NCI-H748 (cell line): ENCODE measurements around the gene BRIP1.
A peak's percentile ranks its signal among the peaks of the same experiment; 100 is the strongest.
"Not testable (repeated sequence)": the region's sequence is repeated elsewhere in the genome, so short reads cannot be mapped to it uniquely, and the experiment has no call there.

Experiments used
- DNase-seq: peaks from one replicate; lab custom pipeline; 2025; ENCODE audit not compliant: unreplicated experiment; lab: John Stamatoyannopoulos, UW

The BRIP1 gene

GRCh38 chr17:61670691-61671090 lies 192.6 kb downstream of the BRIP1 start:
- DNase-seq, result no peak

- peak; percentile 93 for DNase-seq
Measured at GRCh38 chr17:61669522-61669921, 193.8 kb downstream of the BRIP1 start.

- no peak for DNase-seq
Measured at GRCh38 chr17:61668486-61668885, 194.8 kb downstream of the BRIP1 start.

GRCh38 chr17:61666406-61667088 lies 196.8 kb downstream of the BRIP1 start:
- not testable (repeated sequence) for DNase-seq

- no peak for DNase-seq
Measured at GRCh38 chr17:61663310-61663709, 200.0 kb downstream of the BRIP1 start.

GRCh38 chr17:61662741-61663140 lies 200.6 kb downstream of the BRIP1 start:
- DNase-seq, result no peak

GRCh38 chr17:61662186-61662585 lies 201.1 kb downstream of the BRIP1 start:
- no peak for DNase-seq

GRCh38 chr17:61660746-61661485 lies 202.4 kb downstream of the BRIP1 start:
- no peak for DNase-seq

GRCh38 chr17:61659437-61659836 lies 203.9 kb downstream of the BRIP1 start:
- DNase-seq, result no peak

- DNase-seq, result no peak
Measured at GRCh38 chr17:61658183-61658582, 205.1 kb downstream of the BRIP1 start.

- no peak for DNase-seq
Measured at GRCh38 chr17:61657338-61657737, 206.0 kb downstream of the BRIP1 start.

- no peak for DNase-seq
Measured at GRCh38 chr17:61656721-61657217, 206.6 kb downstream of the BRIP1 start.

GRCh38 chr17:61650749-61651148 lies 212.6 kb downstream of the BRIP1 start:
- DNase-seq, result no peak

GRCh38 chr17:61648587-61648986 lies 214.7 kb downstream of the BRIP1 start:
- DNase-seq, result no peak

- DNase-seq, result no peak
Measured at GRCh38 chr17:61647047-61647446, 216.3 kb downstream of the BRIP1 start.

- no peak for DNase-seq
Measured at GRCh38 chr17:61646482-61646881, 216.8 kb downstream of the BRIP1 start.

- no peak for DNase-seq
Measured at GRCh38 chr17:61645920-61646319, 217.4 kb downstream of the BRIP1 start.

GRCh38 chr17:61644800-61645774 lies 218.2 kb downstream of the BRIP1 start:
- DNase-seq, result no peak

GRCh38 chr17:61642768-61643167 lies 220.6 kb downstream of the BRIP1 start:
- no peak for DNase-seq

GRCh38 chr17:61641715-61642114 lies 221.6 kb downstream of the BRIP1 start:
- no peak for DNase-seq

- no peak for DNase-seq
Measured at GRCh38 chr17:61641084-61641483, 222.2 kb downstream of the BRIP1 start.
